NCI-H446 treated with DMSO at 0.1 percent for 48 hours (cell line): ENCODE data around the gene SMTNL2.
"Not testable (repeated sequence)": the region's sequence is repeated elsewhere in the genome, so short reads cannot be mapped to it uniquely, and the experiment has no call there.

Experiments
- DNase-seq: peaks from one replicate; lab custom pipeline; 2025; lab: John Stamatoyannopoulos, UW

Gene SMTNL2

DNA sequence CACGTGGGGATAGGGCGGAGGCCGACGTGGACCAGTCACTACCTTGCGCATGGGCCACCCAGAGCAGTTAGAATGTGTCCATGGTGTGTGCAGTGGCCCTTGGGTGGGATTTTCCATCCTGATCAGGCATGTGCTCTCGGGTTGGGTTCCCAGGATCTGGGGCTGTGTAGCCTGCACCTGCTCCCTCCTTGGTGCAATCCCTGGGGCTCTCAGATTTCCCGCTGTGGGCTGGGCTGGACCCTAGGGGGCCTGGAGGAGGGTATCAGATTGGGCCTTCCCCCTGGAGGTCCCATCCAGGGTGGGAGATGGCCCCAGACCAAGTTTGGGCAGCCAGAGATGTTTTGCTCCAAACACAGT, 1.3 kb downstream of the SMTNL2 start:
- no peak for DNase-seq

DNA sequence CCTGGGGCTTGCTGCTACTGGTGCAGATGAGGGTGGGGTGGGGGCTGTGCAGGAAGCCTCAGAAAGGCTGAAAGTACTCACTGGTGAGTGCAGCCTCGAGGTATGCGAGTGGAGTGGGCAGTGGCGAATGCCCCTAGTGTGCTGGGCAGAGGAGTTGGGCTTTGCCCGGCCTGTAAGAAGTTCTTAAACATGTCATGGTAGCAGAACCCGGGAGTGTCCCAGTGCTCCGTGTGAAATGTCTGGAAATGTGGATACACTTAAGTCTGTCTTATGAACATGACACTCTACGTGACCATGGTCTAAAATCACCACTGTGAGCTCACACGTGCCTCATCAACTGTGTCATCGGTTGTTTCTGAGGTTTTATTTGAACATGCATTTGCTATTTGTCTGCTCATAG, 1.7 kb downstream of the SMTNL2 start:
- DNase-seq, result no peak

DNA sequence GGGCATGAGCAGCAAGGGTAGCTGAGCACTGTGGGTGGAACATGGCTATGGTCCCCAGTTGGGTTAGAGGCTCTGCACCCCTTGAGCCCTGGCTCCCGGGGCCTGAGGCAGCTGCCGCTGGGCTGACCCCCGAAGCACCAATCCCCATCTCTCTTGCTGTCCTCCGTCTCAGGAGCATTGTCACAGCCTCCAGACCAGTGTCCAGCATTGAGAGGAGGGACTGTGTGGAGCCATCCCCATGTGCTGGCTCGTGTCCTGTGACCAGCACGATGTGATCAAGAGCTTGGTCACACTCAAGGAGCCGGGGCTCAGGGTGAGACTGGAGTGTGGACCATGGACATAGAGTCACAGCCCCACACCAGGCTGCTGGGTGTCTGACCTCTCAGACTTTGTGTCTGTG, 2.9 kb downstream of the SMTNL2 start:
- no peak for DNase-seq

DNA sequence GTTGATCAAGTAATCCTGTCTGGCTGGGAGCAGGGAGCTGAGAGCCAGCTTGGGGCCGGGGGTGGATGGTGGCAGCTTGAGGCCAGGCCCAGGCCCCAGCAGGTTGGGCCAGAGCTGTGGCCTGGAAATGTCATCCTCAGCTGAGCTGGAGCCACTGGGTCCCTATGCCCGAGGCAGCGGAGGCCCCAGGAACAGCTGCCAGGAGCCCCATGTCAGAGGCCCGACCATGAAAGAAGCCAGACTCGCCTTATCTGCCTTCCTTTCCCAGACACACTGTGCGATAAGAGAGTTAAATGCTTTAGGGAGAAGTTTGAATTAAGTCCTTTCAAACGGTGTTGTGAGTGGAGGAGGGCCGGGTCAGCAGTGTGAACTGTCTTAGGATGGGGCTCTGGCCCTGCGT, 3.5 kb downstream of the SMTNL2 start:
- no peak for DNase-seq

DNA sequence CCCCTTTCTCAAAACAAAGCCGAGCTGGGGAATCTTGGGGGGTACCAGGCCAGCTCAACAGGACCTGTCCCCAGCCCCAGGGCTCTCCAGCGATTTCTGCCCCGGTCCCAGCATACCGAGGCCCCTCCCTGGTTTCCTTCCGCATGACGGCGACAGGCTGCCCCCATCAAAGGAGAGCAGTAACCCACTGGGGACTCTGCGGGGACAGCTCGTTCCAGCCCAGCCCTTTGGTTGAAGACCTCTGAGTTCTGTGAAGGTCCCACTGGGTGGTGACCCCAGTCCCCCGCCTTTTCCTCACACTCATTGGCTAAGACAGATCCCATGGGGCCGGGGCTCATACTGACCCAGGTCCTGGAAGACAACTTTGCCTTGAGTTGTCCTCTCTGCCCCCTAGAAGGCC, 4.1 kb downstream of the SMTNL2 start:
- DNase-seq, result no peak

DNA sequence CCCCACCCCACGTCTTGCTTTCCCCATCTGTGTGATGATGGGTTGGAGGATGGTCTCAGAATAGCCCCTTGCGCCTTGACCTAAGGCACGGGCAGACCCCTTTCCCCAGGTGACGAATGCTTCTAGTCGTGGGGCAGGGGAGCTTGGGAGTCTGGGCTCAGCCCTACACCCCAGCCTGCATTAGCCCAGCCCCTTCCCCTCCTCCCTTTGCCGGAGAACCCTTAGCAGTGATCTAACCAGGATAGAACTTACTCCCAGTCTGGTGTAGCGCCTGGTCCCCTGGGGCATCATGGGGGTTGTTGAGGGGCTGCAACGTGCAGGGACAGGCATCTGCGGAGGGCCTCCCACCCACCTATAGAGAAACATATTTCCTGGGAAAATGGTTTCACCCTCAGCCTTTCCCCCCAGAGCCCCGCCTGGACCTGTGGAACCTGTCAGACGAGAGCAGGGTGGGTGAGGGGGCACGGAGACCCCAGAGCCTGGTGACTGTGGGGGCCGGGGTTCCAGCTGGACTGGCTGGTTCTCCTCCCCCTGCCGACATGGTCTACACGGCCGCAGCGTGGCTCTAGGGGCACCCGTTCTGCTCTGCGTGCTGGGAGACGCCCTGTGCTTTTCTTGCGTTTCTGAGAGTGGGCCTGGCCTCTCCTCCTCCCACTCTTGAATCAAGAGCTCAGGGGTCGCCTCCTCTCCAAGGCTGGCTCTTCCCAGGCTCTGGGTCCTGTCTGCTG, 4.7 kb downstream of the SMTNL2 start:
- DNase-seq, result no peak

DNA sequence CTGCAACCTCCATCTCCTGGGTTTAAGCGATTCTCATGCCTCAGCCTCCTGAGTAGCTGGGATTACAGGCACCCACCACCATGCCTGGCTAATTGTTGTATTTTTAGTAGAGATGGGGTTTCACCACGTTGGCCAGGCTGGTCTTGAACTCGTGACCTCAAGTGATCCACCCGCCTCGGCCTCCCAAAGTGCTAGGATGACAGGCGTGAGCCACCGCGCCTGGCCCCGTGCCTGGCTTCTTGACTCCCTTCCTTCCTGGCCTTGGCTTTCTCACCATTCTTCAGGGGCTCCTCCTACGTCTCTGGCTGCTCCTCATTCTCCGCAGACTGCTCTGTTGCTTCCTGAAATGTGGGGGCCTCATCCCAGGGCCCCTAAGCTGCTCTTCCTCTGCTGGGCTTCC, 5.7 kb downstream of the SMTNL2 start:
- DNase-seq, result not testable (repeated sequence)

DNA sequence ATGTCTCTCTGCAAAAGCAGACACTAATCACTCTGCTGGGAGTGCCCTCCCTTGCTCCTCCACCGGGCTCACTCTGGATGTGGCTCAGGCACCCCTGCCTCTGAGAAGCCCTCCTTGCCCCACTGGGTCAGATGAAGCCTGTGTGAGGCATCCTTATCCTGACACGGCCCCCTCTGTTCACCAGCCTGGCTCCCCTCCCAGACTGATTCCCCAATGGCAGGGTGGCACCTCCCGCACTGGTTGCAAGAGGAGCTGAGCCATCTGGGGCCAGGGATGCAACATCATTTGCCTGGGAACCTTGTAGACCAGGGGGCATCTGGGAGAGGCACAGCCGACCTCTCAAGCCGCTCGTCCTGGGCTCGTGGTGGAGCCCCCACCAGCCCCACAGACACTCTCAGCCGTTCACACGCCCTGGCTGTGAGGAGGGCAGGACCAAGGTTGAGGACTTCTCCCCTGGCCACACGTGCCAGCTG, 6.7 kb downstream of the SMTNL2 start:
- no peak for DNase-seq

DNA sequence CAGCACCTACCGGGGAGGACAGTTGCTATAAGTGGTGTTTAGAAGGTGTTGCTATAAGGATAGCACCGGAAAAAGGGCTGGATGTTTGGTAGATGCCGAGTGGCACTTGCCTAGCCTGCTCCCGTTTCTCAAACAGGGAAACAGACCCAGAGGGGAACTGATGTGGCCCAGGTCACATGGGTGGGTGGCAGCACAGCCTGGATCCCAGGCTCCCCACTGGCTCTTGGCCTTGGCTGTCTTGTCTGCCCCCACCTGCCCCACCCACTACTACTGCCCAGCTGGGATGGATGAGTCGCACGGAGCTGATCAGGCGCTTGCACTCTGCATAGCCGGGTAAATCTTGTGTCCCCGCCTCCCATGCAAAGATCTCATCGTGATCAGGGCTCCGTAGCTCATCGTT, 7.2 kb downstream of the SMTNL2 start:
- DNase-seq, result no peak

DNA sequence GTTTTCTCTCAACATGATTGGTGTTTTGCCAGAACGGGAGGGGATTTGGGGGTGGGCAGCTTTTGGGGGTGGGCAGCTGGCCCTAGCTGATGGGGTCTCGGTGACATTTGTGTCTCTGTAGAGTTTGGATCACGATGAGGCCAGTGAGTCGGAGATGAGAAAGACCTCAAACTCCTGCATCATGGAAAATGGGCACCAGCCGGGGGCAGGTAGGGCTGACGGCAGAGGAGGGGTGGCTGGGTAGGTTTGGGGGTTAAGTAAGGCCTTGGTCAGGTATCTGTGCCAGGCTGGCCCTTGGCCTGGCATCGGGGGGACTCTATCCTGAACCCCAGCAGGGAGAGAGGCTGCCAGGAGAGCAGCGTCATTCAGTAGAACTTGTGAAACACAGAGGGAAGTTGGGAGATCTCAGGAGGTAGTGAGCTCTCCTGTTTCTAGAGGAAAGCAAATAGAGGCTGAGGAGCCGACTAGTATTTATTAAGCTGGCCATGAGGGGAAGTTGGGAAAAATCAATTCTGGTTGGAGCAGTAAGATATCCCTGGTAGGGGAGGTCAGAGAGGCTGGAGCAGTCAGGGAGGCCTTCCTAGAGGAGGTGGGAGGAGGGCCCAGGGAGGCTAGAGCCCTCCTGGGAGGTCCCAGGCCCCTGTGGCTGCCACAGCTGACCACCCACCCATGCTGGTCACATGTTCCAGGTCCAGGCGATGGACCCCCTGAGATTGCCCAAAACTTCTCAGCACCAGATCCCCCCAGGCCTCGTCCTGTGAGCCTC, 8.1 kb downstream of the SMTNL2 start:
- no peak for DNase-seq

DNA sequence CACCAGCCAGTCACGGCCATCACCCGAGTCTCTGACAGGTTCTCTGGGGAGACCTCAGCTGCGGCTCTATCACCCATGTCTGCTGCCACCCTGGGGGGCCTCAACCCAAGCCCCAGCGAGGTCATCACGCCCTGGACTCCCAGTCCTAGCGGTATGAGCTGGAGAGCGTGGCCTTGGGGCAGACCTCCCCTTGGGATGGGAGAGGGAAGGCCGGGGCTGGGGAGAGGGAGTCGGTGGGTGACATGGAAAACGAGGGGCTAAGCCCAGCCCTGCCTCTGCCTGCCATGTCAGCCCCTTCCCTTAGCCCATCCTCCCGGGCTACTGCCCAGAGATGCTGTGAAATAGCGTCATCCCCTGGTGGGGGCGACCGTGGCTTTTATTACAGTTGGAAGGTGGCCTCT, 8.7 kb downstream of the SMTNL2 start:
- no peak for DNase-seq

DNA sequence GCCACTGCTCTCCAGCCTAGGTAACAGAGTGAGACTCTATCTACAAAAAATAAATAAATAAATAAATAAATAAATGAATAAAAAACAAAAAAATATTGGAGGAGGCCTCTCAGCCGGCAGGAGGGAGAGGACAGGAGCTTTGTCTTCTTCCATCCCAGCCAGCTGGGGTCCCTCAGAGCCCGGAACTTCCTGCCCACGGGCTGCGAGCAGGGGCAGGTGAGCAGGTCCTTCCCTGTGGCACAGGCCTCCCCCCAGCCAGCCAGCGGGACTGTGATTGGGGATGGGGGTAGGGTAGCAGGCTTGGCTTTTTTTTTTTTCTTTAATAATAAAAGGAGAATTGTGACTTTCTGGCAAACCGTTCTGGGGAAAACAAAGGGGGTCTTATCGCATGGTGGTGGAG, 10.1 kb downstream of the SMTNL2 start:
- DNase-seq, result no peak

DNA sequence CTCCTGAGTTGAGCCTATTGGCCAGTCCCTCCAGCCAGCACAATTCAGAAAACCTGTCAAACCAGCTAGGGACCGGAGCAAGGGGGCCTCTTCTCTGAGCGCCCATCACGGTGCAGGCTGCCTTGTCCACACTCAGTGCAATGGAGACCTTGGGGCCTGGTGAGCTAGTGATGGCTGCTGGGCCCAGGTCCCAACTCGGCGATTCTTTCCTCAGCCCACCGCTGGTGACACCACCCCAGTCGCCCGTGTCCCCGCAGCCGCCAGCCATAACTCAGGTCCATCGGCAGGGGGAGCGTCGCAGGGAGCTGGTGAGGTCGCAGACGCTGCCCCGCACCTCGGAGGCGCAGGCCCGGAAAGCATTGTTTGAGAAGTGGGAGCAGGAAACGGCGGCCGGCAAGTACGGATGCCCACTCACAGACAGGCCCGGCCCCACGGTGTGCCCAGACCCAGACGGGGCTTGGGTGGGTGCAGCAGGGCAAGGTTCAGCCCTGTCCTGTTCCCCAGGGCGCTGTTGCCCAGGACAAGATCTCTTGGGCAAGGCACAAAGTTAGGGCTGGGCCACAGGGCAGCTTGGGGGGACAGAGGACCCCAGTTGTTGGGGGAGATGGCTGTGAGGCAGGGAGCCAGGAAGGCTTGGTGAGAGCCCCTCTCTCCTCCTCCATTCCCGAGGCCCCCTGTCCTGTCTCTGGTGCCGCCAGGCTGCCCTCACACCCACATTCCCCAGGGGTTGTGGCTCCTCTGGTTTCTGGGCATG, 10.8 kb downstream of the SMTNL2 start:
- DNase-seq, result no peak

DNA sequence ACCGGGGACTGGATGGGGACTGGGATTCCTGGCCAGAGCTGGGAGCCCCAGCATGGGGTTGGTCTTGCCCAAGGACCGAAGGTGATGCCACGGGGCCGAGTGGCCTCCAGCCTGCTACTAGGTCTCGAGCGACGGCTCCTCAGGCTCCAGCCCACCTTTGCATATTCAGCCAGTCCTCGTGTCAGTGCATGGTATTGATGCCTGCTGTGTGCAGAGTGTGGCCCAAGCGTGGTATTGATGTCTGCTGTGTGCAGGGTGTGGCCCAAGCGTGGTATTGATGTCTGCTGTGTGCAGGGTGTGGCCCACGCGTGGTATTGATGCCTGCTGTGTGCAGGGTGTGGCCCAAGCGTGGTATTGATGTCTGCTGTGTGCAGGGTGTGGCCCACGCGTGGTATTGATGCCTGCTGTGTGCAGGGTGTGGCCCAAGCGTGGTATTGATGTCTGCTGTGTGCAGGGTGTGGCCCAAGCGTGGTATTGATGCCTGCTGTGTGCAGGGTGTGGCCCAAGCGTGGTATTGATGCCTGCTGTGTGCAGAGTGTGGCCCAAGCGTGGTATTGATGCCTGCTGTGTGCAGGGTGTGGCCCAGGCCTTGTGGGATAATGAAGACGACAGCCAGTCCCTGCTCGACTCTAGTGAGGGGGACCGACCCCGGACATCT, 11.5 kb downstream of the SMTNL2 start:
- DNase-seq, result not testable (repeated sequence)

DNA sequence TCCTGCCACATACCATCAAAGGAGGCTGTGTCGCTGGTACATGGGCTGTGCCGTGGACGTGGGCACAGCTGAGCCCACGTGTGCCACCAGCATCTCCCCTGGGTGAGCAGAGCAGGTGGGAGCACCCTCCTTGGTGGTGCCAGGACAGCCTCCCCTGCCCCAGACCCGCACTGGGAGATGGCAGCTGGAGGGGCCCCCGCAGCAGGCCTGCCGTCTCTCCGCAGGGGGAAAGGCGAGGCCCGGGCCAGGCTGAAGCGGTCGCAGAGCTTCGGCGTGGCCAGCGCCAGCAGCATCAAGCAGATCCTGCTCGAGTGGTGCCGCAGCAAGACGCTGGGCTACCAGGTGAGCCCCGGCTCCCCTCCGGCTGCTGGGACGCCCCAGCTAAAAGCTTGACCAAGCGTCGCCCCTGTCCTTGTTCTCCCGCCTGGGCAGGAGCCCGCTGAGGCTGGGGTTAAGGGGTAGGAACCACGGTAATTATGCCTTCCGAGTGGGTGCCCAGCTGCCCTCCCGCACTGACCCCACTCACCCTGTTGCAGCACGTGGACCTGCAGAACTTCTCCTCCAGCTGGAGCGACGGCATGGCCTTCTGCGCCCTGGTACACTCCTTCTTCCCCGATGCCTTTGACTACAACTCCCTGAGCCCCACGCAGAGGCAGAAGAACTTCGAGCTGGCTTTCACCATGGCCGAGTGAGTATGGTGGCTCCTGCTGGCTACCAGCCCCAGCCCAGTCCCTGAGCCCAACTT, 12.5 kb downstream of the SMTNL2 start:
- DNase-seq, result no peak

DNA sequence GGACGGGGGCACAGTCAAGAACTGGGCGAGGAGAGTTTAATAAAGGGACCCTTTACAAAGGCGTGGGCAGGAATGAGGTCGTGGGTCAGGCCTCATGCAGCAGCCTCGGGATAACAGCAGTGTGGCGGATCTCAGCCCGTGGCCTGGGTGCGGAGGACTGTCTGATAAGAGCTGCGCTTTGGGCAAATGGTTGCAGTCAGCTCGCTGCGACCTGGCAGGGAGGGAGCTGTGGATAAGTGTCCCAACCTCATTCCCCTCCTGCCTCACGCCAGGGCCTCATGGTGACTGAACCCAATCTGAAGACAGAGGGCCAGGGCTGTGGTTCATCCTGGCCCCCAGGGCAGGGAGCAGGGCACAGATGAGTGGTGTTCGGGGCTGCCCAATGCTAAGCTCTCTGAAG, 13.6 kb downstream of the SMTNL2 start:
- DNase-seq, result no peak

DNA sequence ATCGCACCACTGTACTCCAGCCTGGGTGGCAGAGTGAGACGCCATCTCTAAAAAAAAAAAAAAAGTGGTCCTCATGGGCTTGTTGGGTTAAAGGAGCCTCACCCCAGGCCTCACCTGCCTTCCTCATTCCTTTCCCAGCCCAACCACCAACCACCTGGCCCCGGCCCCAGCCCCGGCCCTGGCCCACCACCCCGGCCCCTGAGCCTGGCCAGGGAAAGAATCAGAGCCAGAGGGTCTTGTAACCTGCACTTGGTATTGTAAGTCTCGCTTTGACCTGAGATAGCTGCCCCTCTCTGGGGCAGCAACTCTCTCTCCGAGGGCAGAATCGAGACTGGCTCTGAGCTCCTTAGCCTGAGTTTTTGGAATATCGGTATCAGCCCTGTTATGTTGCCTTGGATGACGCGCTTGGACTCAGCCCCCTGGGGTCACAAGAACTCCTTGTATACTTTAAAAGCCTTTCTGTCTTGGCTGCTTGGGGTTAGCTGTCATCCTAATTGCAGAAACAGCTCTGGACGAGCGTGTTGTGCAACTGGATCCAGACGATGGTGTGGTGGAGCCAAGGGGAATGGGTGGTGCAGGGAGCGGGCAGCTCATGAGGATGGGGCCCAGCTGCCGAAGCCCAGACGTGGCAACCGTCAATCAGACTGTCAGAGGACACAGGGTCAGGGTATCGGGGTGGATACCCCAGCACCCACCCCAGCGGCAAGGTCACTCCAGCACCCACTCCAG, 14.6 kb downstream of the SMTNL2 start:
- no peak for DNase-seq

DNA sequence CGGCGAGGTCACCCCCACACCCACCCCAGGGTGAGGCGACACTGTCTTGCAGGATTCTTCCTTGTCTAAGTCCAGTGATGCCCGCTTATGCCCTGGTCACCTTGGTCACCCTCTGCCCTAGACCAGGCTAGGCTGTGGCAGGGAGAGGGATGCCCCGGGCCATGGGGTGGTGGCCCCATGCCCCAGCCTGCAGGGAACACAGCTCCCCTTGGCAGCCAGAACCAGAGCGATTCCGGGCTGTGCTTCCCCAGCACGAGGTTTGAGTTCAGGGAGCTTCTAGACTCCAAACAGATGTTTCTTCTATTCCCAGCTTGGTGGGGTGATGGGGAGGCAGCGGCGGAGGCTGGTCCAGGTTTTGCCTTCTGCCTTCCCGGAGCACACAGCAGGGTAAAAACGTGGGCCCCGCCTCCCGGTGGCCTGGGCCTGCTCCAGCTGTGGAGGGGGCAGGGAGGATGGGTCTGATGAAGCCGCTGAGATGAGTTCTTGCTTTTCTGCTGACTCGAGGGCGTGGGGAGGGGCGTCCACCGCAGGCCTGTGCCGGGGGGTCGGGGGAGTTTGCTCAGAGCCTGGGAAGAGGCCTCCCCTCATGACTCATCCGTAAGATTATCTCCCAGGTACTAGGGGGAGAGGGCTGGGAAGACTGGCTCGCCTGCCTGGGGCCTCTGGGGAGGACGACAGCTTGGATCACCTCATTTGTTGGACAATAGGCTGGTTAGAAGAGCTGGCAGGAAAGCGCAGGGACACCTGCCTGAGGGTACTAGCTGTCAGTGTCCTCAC, 15.4 kb downstream of the SMTNL2 start:
- no peak for DNase-seq

DNA sequence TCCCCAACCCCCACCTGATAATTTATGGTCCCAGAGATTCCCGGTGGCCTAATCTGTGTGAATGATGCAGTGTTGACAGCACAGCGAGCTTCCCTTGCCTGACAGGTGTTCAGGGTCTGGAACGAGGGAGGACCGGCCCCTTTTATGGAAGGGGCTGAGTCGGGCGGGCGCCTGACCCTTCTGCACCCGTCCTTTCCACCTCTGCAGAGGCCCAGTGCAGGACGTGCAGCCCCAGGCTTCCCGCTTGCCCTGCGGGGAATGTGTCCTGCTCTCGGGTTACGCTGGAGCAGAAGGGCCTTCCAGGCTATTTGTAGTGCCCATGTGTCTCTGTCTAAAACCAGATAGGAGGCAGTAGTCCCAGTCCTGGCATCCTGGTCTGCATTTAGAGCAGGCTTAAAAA, 16.2 kb downstream of the SMTNL2 start:
- no peak for DNase-seq

DNA sequence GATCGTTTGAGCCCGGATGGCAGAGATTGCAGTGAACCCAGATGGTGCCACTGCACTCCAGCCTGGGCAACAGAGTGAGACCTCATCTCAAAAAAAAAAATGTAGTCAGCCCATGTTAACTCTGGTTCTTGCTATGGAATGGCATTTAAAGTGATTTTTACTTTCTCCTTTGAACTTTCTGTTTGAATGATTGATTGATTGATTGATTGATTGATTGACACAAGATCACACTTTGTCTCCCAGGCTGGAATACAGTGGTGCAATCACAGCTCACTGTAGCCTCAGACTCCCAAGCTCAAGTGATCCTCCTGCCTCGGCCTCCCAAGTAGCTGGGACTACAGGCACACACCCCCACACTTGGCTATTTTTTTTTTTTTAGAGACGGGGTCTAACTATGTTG, 17.0 kb downstream of the SMTNL2 start:
- DNase-seq, result no peak
